Chondrocyte (in vitro differentiated cells): ENCODE data around the gene CDH5. TPM values are rescaled to one million over a fixed set of nuclear protein-coding genes. Genes with fewer than 3 reads are reported as not detected.

Experiments
- DNase-seq: peaks from one replicate; pipeline ENCODE4 v3.0.0; 2021; ENCODE audit warnings: mixed read lengths, low spot score
- H3K27ac Mint-ChIP-seq: one replicate; pipeline ENCODE4 v1.8.0; 2021; ENCODE audit warnings: mild to moderate bottlenecking, moderate library complexity, mixed read lengths; ENCODE audit not compliant: unreplicated experiment
- H3K27me3 Mint-ChIP-seq: 2 replicates; pipeline ENCODE4 v1.8.0; 2021; ENCODE audit warnings: low read depth, mixed read lengths
- H3K36me3 Mint-ChIP-seq: 2 replicates; pipeline ENCODE4 v1.8.0; 2021; ENCODE audit warnings: low read depth, mixed read lengths
- H3K4me1 Mint-ChIP-seq: 2 replicates; pipeline ENCODE4 v1.8.0; 2021; ENCODE audit warnings: low read depth, mild to moderate bottlenecking, mixed read lengths
- H3K4me3 Mint-ChIP-seq: one replicate; pipeline ENCODE4 v1.8.0; 2021; ENCODE audit warnings: mild to moderate bottlenecking, moderate library complexity, mixed read lengths; ENCODE audit not compliant: unreplicated experiment
- H3K9me3 Mint-ChIP-seq: 2 replicates; pipeline ENCODE4 v1.8.0; 2021; ENCODE audit warnings: low read depth, mixed read lengths
- total RNA-seq: library from RNA; stranded (reverse); gene quantifications from 3 replicates; pipeline ENCODE4 v1.2.1, GENCODE V29; 2021
- TF ChIP-seq, protein P1 (sequence below): fragments of 200-600 bp; sonication (generic); IDR thresholded peaks from 2 replicates; pipeline ENCODE4 v1.5.0; 2021; ENCODE audit warnings: antibody characterized with exemption, mild to moderate bottlenecking, moderate library complexity

CDH5 gene
- total RNA-seq, 1 donor from 2014 or later, result not detected

DNA sequence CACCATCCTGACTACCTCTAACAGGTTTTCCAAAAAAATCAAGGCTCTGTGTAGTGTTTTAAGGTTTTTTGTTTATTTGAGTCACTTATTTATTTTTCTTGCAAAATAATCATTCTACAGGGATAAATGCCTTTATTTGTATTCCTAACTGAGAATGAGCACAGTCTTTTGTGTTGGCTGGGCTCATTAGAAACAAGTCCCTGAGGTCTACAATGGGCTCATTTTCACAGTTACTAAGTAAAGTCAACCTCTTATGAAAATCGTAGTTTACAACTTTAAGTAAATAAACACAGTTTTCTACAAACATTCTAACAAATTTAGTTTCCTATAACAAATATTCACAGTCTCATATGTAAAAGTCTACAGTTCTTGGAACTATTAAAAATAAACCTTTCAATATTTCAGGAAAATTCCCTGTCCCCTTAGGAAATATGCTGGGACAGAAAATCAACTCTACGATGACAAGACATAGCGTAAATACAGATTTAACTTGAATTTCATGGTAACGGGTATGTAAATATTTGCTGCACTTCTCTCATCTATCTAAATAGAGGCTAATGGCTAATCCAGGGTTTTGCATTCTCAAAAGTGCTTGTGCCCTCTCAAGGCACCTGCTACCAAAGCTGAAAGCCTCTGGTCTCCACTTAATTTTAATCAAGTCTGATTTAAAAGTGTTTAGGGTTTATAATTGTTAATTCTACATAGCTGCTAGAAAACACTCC lies 31.5 kb upstream of the CDH5 start:
- TF ChIP-seq, protein P1, sequence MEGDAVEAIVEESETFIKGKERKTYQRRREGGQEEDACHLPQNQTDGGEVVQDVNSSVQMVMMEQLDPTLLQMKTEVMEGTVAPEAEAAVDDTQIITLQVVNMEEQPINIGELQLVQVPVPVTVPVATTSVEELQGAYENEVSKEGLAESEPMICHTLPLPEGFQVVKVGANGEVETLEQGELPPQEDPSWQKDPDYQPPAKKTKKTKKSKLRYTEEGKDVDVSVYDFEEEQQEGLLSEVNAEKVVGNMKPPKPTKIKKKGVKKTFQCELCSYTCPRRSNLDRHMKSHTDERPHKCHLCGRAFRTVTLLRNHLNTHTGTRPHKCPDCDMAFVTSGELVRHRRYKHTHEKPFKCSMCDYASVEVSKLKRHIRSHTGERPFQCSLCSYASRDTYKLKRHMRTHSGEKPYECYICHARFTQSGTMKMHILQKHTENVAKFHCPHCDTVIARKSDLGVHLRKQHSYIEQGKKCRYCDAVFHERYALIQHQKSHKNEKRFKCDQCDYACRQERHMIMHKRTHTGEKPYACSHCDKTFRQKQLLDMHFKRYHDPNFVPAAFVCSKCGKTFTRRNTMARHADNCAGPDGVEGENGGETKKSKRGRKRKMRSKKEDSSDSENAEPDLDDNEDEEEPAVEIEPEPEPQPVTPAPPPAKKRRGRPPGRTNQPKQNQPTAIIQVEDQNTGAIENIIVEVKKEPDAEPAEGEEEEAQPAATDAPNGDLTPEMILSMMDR, result no peak
- peaks cover 10% of the 10 kb centered on the region for H3K4me1 Mint-ChIP-seq
- peaks cover 8% of the 10 kb centered on the region for H3K27me3 Mint-ChIP-seq
- H3K4me3 Mint-ChIP-seq, result no peak overlapping the region
- no peak overlapping the region for H3K27ac Mint-ChIP-seq
- peaks cover 2% of the 10 kb centered on the region for H3K36me3 Mint-ChIP-seq
- H3K9me3 Mint-ChIP-seq, result peaks cover 13% of the 10 kb centered on the region
- no peak for DNase-seq

DNA sequence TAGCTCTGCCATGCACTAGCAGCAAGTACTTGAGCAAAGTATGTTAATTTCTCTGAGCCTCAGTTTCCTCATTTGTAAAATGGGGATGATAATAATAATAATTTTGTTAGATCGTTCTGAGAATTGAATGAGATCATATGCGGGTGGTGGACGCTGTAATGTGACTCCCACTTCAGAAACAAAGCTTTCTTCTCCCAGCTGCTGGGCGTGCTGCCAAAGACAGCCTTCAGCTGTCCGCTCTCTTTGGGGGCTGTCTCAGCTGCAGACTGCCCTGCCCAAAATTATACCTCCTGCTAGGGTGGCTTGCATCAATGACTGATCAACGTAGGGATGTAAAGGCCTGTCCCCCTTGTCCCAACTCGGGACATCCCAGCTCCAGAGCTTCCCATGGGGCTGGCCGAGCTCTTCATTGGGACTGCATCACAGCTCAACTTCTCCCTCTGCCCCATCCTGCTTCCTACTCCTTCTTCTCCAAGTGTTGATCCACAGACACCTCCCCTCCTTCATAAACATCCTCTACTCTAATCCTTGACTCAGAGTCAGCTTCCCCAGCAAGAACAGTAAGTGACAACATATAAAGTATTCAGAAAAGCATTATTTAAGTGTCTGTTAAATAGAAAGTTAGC lies 30.7 kb upstream of the CDH5 start:
- H3K36me3 Mint-ChIP-seq, result peaks cover 2% of the 10 kb centered on the region
- TF ChIP-seq, protein P1, result no peak
- no peak overlapping the region for H3K27ac Mint-ChIP-seq
- peaks cover 8% of the 10 kb centered on the region for H3K27me3 Mint-ChIP-seq
- peaks cover 10% of the 10 kb centered on the region for H3K4me1 Mint-ChIP-seq
- DNase-seq, result no peak
- no peak overlapping the region for H3K4me3 Mint-ChIP-seq
- H3K9me3 Mint-ChIP-seq, result peaks cover 13% of the 10 kb centered on the region

DNA sequence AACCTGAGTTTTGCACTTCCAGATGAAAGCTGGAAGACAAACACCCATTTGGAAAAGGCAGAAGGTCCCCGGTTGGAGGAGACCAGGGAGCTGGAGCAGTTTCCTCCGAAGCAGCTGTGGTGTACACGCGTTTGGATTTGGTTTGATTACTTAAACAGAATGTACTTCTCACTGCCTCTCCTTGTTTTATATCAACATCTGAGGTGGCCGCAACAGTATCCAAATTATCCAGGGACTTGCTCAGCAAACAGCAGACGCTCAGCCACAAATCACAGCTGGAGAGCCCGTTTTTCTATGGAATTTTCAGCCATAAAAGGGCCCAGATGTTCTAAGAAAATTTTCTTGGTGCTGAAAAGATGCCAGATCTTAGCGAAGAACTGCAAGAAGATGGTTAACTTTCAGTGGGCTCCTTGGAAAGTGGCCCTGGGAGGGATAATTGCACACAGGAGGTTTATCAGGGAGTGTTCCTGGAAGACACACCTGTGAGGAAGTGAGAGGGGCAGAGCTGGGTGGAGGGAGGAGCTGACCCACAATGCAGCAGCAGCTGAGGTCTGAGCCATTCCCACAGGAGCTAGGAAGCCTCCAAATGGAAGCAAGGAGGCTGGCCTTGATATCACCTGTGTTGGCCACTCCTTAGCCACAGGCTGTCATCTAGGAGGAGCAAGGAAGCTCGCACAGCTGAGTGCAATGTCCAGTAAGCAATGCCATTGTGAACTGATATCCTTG lies 28.9 kb upstream of the CDH5 start:
- peaks cover 10% of the 10 kb centered on the region for H3K4me1 Mint-ChIP-seq
- no peak overlapping the region for H3K27ac Mint-ChIP-seq
- H3K27me3 Mint-ChIP-seq, result peaks cover 8% of the 10 kb centered on the region
- no peak for DNase-seq
- H3K4me3 Mint-ChIP-seq, result no peak overlapping the region
- H3K9me3 Mint-ChIP-seq, result peaks cover 9% of the 10 kb centered on the region
- no peaks in the 10 kb centered on the region for H3K36me3 Mint-ChIP-seq
- TF ChIP-seq, protein P1, result no peak

DNA sequence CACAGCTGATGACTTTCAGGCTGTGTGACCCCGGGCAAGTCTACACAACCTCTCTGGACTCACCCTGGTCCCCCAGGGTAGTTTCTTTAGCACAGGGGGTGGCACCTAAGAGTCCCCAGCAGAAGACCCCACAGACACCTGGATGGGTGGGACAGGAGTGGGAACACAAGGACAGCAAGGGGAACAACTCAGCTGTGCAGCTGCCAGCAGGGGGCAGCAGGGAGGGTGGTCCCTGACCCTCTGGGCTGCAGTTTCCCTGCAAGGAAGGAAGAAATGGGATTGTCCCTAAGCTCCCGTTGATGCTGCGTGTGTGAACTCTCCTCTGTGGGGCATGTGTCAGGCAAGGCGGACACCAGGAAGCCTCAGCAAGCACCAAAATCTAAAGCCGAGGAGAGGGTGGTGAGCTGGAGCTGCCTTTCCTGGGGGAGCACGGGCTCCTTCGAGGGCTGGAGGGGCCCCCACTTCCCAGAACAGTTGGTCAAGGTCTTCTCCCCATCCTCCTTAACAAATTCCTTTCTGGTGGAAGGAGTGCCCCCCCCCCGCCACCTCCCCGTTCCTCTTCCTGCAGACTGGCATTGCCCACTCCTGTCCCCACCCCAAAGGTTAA lies 24.1 kb upstream of the CDH5 start:
- H3K27ac Mint-ChIP-seq, result no peak overlapping the region
- peaks cover 8% of the 10 kb centered on the region for H3K27me3 Mint-ChIP-seq

More for the DNA sequence above, 24.1 kb upstream of the CDH5 start:
- no peak for DNase-seq
- no peaks in the 10 kb centered on the region for H3K36me3 Mint-ChIP-seq
- peaks cover 6% of the 10 kb centered on the region for H3K9me3 Mint-ChIP-seq
- H3K4me3 Mint-ChIP-seq, result no peak overlapping the region
- TF ChIP-seq, protein P1, result peak; percentile 80
- H3K4me1 Mint-ChIP-seq, result peaks cover 7% of the 10 kb centered on the region
